H1 (cell line): Measurements from ENCODE around the gene DCTN1.

Experiments used
- CBX5 ChIP-seq: fragments of 300-800, 300-1000 bp; sonication (generic); IDR thresholded peaks from 2 replicates; pipeline ENCODE4 v1.7.1; 2016; ENCODE audit warnings: antibody characterized with exemption, low read length, low read depth
- CREB1 ChIP-seq: IDR thresholded peaks from 2 replicates; pipeline ENCODE4 v1.6.1; 2012; ENCODE audit warnings: inconsistent platforms
- HDAC2 ChIP-seq, 2 experiments: fragments of 300-600 bp in 1 of 2; sonication (generic) in 1 of 2; IDR thresholded peaks; 2 replicates each; pipeline ENCODE4 v1.6.1; 2011 to 2012; ENCODE audit warnings: low read depth in 2 of 2, low read length in 2 of 2, mild to moderate bottlenecking in 2 of 2, moderate library complexity in 2 of 2, borderline replicate concordance in 1 of 2, inconsistent platforms in 1 of 2
- JUN ChIP-seq: IDR thresholded peaks from 2 replicates; pipeline ENCODE4 v1.6.1; 2011; ENCODE audit warnings: low read depth, mild to moderate bottlenecking, improper control_type of control experiment, low read length
- NRF1 ChIP-seq: IDR thresholded peaks from 2 replicates; pipeline ENCODE4 v1.6.1; 2011; ENCODE audit warnings: mild to moderate bottlenecking, low read depth, low read length, improper control_type of control experiment
- POLR2A ChIP-seq, 2 experiments: IDR thresholded peaks; 1 replicate in 1 of 2; 2 replicates in 1 of 2; pipeline ENCODE4 v1.6.1; 2011; ENCODE audit warnings: low read depth in 2 of 2, low read length in 2 of 2, mild to moderate bottlenecking in 2 of 2; ENCODE audit errors: control extremely low read depth in 1 of 2
- POLR2AphosphoS5 ChIP-seq: IDR thresholded peaks from 2 replicates; pipeline ENCODE4 v1.6.1; 2011; ENCODE audit warnings: low read depth, low read length
- SP2 ChIP-seq: IDR thresholded peaks from 2 replicates; pipeline ENCODE4 v1.6.1; 2012; ENCODE audit warnings: mild to moderate bottlenecking, low read length, inconsistent platforms
- TBP ChIP-seq: IDR thresholded peaks from 2 replicates; pipeline ENCODE4 v1.6.1; 2011; ENCODE audit warnings: low read depth, low read length, improper control_type of control experiment
- TCF12 ChIP-seq: IDR thresholded peaks from 2 replicates; pipeline ENCODE4 v1.6.1; 2011; ENCODE audit warnings: low read depth, mild to moderate bottlenecking, low read length
- TF ChIP-seq, protein P1 (sequence below), 3 experiments: IDR thresholded peaks; 1 replicate in 2 of 3; 2 replicates in 1 of 3; pipeline versions ENCODE4 v1.5.1 to v1.6.1; 2011; ENCODE audit warnings: low read length in 3 of 3, mild to moderate bottlenecking in 3 of 3, inconsistent platforms in 2 of 3, low read depth in 1 of 3, moderate library complexity in 1 of 3; ENCODE audit not compliant: insufficient read depth in 1 of 3; ENCODE audit errors: control extremely low read depth in 1 of 3

DNA sequence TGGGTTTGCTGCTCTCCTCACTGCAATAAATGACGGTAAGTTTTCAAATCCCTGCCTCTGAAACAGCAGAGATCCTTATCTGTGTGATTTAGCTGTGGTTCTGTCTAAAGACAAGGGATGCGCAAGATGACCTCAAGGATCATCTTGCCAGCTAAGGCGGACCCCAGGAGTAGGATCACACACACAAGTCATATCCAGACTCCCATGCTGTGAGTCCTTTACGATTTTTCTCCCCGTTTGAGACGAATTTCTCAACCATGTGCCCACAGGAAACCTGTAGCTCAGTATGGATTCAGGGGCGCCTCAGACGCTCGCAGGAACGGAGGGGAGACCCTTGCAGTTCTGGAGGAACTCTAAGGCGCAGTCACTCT is 11.1 kb upstream of the DCTN1 start:
- TF ChIP-seq JUN (no peak), TCF12 (no peak), SP2 (no peak), HDAC2 (IDR thresholded peaks at IDR 0.05; ENCODE audit: borderline replicate concordance in 1 of 2, low read depth in 2 of 2, low read length in 2 of 2) (no peak), CBX5 (no peak), POLR2A (IDR thresholded peaks at IDR 0.05; ENCODE audit: control extremely low read depth in 1 of 2, low read depth in 2 of 2, low read length in 2 of 2) (no peak), TBP (no peak), POLR2AphosphoS5 (no peak), NRF1 (no peak), CREB1 (no peak)
- TF ChIP-seq, protein P1, sequence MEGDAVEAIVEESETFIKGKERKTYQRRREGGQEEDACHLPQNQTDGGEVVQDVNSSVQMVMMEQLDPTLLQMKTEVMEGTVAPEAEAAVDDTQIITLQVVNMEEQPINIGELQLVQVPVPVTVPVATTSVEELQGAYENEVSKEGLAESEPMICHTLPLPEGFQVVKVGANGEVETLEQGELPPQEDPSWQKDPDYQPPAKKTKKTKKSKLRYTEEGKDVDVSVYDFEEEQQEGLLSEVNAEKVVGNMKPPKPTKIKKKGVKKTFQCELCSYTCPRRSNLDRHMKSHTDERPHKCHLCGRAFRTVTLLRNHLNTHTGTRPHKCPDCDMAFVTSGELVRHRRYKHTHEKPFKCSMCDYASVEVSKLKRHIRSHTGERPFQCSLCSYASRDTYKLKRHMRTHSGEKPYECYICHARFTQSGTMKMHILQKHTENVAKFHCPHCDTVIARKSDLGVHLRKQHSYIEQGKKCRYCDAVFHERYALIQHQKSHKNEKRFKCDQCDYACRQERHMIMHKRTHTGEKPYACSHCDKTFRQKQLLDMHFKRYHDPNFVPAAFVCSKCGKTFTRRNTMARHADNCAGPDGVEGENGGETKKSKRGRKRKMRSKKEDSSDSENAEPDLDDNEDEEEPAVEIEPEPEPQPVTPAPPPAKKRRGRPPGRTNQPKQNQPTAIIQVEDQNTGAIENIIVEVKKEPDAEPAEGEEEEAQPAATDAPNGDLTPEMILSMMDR (IDR thresholded peaks at IDR 0.05; ENCODE audit: control extremely low read depth in 1 of 3, insufficient read depth in 1 of 3, low read depth in 1 of 3, low read length in 3 of 3): no peak
